GM21526 (cell line): Measurements from ENCODE around the gene ATP13A1.
"Not testable (repeated sequence)": the region's sequence is repeated elsewhere in the genome, so short reads cannot be mapped to it uniquely, and the experiment has no call there.

Experiments used
- ATAC-seq: cut with Tn5 transposase; IDR thresholded peaks from one replicate; pipeline ENCODE4 v1.9.1; 2021; ENCODE audit warnings: moderate library complexity; ENCODE audit not compliant: unreplicated experiment, low FRiP score

ATP13A1 gene

DNA sequence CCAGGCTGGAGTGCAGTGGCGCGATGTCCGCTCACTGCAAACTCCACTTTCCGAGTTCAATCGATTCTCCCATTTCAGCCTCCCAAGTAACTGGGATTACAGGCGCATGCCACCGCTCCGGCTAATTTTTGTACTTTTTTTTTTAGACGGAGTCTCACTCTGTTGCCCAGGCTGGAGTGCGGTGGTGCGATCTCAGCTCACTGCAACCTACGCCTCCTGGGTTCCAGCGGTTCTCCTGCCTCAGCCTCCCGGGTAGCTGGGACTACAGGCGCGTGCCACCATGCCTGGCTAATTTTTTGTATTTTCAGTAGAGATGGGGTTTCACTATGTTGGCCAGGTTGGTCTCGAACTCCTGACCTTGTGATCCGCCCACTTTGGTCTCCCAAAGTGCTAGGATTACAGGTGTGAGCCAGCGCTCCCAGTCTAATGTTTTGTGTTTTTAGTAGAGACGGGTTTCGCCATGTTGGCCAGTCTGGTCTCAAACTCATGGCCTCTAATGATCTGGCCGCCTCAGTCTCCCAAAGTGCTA lies 2.0 kb upstream of the ATP13A1 start:
- not testable (repeated sequence) for ATAC-seq

DNA sequence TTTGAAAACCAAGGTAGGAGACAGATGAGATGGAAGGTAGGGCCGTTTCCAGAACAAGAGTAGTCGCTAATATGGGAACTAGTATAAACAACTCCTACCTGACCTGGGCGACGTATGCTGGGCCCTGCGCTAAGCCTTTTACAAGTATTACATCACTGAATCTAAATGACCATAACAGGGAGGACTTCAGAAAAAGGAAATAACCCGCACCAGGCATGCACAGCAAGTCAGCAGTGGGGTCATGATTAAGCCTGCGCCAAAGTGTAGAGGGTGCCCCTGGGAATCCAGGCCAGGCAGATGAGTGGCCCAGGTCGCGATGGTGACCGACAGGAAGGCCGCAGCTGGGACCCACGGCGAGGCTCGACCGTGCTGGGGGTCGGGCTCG lies 613 bp downstream of the ATP13A1 start:
- ATAC-seq, result no peak

DNA sequence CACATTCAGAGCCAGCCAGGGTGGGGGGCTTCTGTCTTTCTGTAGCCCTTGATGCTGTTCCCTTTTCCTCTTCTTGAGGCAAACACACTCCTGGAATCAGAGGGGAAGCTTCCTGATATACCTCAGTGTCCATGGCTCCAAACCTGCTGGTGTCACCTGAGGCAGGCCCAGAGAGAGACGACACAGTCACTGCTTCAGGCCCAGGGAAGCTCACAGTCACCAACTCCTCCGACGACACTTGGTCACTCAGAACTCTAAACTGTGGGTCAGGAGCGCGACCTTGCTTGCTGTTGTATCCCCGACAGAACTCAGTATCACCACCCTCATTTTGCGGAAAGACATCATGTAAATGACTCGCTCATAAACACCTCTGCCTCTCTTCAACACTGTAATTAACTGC lies 1.1 kb downstream of the ATP13A1 start:
- ATAC-seq, result no peak

DNA sequence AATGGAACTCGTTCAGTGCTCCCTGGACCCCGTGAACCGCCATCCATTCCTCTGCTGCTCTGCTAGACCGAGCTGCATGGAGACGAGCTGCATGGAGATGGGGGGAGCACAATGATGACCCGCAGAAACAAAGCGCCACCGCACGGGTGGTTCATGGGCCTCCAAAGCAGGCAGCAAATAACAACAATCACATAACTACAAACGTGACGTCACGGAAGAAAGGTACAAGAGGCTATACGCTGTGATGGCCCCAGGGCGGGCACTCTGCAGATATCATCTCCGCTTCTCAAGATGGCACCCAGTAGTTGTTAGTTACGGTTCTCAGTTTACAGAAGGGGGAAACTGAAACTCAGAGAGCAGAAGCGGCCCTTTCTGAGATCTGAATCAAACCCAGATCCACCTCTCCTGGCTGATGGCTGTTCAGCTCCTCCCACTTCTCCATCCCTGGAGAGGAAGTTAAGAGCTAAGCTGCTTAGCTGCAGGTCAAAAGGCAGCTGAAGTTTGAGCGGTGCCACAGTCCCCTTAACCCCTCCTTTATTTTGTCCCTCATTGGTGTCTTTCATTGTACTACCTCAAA lies 1.7 kb downstream of the ATP13A1 start:
- ATAC-seq, result peak; percentile 42

DNA sequence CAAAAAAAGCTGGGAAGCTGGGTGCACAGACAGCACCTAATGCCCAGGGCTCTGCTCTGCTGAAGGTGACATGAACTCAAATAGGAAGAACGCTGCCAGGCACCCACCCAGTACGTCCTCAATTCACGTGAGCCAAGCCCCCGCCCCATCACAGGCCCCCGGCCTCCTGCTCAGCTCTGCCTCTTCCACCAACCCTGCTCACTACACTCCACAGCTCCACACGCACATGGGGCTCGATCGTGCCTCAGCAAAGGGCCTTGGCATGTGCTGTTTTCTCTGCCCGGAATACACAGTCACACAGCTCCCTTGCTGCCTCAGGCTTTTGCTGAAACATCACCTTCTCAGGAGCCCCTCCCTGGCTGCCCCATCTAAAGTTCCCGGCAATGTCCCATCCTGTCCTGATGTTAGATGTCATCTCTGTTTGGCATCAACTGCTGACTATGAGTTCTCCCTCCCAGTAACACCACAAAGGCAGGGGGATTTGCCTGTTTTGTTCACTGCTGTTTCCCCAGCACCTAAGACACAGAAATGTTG lies 2.3 kb downstream of the ATP13A1 start:
- no peak for ATAC-seq

DNA sequence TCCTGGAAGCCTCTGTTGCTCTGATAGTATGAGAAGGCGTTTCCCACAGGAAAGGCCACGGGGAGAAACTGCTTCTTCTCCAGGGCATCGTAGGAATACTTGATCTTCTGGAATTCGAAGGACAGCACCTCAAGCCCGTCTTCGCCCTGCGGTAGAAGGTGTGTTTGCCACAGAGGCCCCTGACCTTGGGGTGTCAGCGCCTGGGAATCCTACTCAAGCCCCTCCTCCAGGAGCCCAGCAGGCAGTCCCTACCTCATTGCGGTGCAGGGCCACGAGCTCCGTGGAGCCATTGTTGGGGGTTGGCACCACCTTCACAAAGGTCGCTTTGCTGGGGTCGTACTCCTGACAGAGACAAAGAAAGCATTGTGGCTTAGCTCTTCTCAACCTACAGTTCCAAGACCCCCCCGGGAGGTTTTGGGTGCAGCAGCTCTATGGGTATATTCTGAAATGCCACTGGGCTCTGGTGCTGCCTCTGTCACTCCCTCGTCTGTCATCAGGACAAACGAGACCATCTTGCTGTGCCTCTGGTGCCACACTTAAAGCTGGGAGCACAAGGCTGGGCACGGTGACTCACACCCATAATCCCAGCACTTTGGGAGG lies 3.7 kb downstream of the ATP13A1 start:
- no peak for ATAC-seq

DNA sequence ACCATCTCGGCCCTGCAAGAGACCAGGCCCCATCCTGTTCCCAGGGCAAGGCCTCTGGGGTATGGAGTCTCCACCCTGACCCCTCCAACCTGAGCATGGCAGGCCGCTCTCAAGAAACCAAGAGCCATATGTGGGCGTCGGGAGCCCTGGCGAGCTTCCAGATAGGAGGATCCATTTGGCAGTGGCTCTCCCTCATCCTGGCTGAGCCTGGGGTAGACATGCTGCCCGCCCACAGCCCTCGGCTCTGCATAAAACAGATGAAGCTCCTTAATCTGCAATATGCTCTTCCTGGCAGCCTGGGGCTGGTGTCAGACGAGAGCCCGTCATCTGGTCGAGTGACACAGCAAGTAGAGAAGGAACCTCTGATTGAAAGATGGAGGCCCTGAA lies 6.1 kb downstream of the ATP13A1 start:
- ATAC-seq, result no peak

DNA sequence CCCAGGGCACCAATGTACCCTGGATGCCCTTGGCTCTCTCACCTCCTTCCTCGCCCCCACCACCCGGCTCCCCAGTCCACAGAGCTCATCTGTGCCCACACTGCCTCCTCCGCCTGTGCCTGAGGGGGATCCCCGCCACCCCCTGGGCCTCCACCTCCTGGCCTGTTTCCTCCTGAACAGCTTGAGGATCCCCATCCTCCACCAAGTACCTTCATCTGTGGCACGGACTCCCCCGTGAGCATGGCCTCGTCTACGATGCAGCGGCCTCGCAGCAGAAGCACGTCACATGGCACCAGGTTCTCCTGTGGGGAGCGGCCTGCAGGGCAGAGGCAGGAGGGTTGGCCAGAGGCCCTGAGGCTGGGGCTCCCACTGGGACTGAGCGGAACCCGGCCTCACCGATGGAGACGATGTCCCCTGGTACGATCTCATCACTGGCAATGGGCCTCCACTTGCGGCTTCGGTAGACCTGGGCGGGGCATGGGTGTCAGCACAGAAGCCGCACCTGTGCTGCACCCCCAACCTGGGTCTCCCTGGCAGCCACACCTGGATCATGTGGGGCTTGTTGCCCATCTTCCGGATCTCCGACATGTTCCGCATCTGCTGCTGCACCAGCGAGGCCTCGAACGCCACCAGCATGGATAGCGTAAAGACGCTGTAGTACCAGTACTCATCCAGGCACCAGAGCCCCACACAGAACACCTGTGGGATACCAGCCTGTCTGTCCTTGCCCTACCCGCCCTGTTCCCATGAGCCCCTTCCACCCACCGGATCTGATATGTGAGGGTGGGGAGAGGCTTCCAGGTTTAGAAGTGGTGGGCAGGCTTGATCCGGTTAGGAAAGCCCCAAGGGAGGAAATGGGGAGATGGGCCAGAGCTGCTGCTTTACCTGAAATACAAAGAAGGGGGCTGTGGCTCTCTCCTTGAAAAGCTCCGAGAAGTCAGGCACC lies 6.8 kb downstream of the ATP13A1 start:
- no peak for ATAC-seq

DNA sequence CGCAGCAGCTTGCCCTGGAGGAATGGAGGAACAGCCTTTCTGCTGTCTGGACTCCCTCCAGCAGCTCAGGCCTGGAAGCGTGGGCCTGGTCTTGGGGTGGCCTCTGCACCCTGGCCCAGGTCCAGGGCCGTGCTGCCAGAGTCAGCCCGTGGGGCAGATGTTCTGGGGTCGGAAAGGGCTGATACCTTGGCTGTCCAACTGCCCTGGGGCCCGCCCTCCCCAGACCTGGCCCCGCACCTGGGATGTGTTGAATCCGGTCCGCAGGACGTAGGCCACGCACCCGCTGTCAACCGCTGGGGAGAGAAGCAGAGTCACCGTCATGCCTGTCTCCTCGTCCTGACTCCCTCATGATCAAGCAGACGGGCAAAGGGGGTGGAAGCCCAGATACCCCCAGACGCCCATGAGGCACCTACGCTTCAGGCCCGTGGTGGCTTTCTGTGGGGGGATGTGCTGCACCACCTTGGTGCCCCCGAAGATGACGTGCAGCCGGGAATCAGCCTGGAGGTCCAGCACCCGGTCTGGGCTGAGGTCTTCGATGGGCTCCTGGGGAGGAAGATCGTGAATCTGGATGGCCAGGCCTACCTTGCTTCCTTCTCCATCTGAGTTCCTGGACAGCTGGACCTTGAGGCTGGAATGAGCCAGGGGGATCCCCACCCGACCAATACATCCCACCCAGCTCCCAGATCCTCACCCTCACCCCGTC lies 7.7 kb downstream of the ATP13A1 start:
- no peak for ATAC-seq

DNA sequence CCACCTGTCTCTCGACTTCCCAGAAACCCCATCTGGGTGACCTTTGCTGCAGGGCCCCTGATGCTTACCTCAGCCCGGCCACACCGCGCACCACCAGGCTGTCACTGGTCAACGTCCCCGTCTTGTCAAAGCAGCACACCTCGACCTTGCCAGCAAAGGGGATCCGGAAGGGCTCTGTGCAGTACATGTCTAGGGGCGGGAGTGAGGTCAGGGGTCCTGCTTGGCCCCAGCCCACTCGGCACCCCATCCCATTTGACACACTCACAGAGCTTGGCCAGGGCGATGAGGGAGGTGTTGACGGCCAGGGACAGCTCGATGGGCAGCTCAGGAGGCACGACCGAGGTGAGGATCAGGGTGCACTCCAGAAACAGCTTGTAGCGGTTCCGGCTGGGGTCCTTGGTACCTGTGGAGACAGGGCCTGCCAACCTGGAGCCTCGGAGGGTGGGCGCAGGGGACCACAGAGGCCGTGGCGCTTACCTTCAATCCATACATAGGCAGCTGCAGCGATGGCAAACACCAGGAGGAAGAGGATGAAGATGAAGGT lies 8.4 kb downstream of the ATP13A1 start:
- no peak for ATAC-seq

DNA sequence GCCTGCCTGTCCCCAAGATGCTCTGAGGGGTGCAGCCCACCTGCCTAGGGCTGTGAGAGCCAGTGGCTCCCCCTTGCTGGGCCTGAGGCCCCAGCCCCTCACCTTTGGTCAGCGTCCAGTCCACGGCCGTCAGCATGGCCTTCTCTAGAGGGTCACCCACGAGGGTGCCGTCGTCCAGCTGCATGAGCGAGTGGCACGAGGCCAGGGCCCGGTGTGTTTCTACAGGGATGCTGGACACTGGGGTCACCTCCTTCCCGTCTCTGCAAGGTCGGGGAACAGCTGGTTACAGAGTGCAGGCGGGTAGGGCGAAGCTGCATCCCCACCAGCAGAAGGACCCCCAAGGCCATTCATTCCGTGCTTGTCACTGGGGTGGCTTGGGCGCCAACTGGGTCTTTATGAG lies 9.0 kb downstream of the ATP13A1 start:
- ATAC-seq, result no peak

DNA sequence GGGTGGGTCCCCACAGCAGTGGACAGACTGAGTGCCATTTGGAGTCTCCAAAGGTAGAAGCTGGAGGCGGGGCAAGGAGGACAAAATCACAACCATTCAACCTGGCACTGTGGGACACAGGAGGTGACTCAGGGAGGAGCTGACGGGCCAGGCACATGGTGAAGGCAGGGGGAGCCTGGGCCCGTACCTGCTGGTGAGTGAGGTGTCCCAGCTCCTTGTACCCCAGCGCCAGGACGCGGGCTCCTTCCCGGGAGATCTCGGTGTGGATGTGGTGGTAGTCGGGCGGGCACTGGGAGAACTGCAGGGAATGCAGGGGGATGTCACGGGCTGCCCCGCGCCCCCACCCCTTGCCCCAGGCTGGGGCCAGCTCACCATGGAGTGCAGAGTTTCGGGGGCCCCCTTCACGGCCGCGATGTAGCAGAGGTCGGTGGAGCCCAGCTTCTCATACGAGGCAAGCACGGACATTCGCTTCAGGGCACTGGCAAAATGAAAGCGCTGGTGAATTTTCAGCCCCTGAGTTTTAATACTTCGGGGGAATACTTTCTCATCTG lies 9.8 kb downstream of the ATP13A1 start:
- ATAC-seq, result no peak

DNA sequence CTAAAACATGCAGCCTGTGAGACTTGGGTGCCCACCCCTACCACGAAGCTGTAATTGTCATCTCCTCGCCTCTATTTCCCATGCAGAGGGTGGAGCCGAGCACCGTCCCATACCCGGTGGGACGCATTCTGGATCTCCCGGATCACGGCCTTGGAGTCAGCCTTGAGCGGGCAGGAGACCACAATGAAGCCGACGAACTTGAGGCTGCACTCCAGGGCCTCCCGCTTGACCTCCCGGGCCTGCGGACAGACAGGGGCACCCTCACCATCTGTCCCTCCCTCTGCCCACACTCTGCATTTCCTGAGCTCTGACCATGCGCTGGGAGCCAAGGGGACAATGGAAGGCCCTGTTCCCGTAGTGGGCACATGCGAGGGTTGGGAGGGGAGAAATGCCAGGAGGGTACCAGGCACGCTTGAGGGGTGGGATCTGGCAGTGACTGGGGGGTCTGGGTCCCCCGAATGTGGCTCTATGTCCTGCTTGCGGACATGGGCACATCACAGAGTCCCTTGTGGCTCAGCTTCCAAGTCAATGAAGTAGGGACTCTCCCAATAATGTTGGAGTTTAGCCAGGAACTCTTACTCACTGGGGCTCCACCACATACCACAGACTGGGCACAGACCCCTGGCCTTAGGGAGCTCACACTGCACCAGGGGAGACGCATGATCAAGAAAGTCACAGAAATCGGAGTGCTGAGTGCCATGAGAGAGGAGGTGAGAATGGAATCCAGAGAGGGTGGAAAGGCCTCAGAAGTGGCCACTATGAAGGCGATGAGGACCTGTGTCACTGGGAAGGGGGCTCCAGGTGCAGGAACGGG lies 10.8 kb downstream of the ATP13A1 start:
- no peak for ATAC-seq

DNA sequence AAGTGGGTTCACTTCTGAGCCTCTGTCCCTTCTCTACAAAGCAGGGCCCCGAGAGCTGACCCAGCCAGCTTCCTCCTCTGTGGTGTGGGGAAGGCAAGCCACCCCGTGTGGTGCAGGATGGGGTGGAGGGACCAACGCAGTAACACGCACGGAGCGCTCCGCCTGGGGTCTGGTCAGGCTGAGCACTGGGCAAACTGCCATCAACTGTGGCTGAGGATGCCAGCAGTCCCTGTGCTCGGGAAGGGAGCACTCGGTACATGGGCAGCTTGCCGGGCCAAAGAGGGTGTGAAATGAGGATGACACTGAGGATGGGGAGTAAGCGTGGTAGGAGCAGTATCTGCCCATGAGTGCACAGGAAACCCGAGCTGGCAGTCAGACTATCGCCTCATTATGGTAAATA lies 12.4 kb downstream of the ATP13A1 start:
- ATAC-seq, result no peak

DNA sequence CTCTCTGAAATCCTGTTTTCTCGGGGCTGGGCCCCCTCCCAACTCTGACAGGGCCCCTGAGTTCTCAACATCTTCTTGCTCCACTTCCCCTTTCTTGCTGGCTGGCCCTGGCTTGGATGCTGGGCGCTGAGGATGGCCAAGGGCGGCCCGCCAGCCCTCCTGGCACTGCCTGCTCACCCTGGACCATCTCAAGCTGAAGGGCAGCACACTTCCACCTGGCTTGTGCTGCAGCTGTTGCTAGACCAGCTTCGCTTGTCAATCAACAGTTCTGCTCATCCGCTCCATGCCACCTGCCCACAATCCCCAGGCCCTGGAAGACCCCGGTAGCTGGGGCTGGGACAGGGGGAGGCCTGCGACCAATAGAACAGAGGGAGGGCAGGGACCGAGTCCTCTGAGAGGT lies 13.1 kb downstream of the ATP13A1 start:
- no peak for ATAC-seq

DNA sequence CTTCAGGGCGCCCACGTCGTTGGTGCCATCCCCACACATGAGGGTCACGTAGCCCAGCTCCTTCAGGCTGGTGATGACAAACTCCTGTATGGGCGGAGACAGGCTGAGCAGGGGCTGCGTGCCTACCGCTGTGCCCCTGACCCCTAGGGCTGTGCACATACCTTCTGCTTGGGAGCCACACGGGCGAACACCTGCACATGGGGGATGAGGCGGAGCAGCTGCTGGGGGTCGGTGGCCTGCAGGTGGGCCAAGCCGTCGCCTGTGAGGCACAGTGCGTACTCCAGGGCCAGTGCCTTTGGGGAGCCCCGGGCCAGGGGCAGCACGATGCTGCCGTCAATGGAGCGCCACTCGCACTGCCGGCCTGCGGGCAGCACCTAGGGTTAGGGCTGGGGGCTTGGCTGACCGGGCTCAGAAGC lies 13.9 kb downstream of the ATP13A1 start:
- no peak for ATAC-seq

DNA sequence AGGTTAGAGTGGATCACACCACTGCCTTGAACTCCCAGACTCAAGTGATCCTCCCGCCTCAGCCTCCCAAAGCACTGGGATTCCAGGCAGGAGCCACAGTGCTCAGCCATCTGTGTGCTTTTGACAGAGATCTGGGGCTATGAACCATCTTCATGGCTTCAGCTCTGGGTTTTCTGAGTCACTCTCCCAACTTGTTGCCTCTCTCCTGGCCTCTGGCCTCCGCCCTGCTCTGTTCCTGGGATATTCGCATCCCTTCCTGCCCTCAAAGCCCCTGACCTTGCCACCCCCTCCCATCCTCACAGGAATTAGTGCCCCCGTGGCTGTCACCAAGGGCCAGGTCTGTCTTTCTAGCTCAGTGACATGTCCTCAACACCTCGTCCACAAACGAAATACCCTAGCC lies 14.3 kb downstream of the ATP13A1 start:
- ATAC-seq, result no peak

DNA sequence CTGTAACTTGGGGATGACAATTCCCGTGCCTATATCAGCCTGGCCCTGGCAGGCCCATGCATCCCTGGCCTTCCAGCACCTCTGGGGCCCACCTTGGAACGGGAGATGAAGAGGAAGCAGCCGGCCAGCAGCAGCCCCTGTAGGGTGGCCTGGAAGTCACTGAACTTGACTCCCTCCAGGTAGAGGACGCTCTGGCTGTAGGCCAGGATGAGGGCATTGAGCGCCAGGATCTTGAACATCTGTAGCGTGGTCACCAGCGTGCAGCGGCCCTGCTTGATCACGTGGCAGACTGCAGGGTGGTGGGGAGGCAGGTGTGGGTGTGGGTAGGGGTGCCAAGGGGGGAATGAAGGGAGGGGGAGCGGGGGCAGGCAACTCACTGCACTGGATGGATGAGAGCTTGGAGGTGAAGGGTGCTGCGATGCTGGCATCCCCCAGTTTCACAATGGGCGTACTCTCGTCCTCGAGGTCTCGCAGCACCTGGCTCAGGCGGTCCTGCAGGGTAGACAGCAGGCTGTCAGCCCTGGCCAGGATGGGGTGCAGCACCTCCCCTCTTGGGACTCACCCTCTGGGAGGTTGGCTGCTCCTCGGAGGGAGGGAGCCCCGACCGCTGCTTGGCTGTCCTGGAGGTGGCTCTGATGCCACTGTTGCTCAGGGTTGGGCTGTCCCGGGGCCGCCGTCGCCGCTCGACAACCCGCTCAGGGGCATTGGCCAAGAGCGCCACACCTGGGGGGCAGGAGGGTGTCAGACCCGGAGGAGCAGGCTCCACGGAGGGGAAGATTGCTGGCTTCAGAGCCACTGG lies 16.2 kb downstream of the ATP13A1 start:
- ATAC-seq, result no peak
